Neutrophil (primary cell): ENCODE measurements around the gene MTFP1.

Experiments
- H3K27ac ChIP-seq: fragments of 200-600 bp; sonication (generic); 2 replicates; pipeline ENCODE4 v1.5.1; 2016; ENCODE audit warnings: mild to moderate bottlenecking, moderate library complexity
- H3K27me3 ChIP-seq: fragments of 200-600 bp; sonication (generic); 2 replicates; pipeline ENCODE4 v1.6.0; 2016; ENCODE audit warnings: mild to moderate bottlenecking
- H3K36me3 ChIP-seq: fragments of 200-600 bp; sonication (generic); 2 replicates; pipeline ENCODE4 v1.5.1; 2017
- H3K4me1 ChIP-seq, 2 experiments: fragments of 200-600 bp in 1 of 2; sonication (generic) in 1 of 2; 1 replicate in 1 of 2; 2 replicates in 1 of 2; pipeline versions ENCODE4 v1.5.1 to v1.6.1; 2013 to 2016; ENCODE audit warnings: low read depth in 1 of 2, low read length in 1 of 2, mild to moderate bottlenecking in 1 of 2, moderate library complexity in 1 of 2; ENCODE audit not compliant: control insufficient read depth in 1 of 2, insufficient read depth in 1 of 2
- H3K4me3 ChIP-seq, 2 experiments: fragments of 200-600 bp in 1 of 2; sonication (generic) in 1 of 2; 1 replicate in 1 of 2; 2 replicates in 1 of 2; pipeline ENCODE4 v1.5.1; 2013 to 2016; ENCODE audit warnings: low read depth in 1 of 2, low read length in 1 of 2, mild to moderate bottlenecking in 1 of 2, moderate library complexity in 1 of 2
- H3K9me3 ChIP-seq: fragments of 200-600 bp; sonication (generic); 2 replicates; pipeline ENCODE4 v1.5.1; 2016
- TF ChIP-seq, protein P1 (sequence below): fragments of 200-600 bp; sonication (generic); IDR thresholded peaks from 2 replicates; pipeline ENCODE4 v1.5.1; 2016; ENCODE audit warnings: antibody characterized with exemption

The MTFP1 gene

DNA sequence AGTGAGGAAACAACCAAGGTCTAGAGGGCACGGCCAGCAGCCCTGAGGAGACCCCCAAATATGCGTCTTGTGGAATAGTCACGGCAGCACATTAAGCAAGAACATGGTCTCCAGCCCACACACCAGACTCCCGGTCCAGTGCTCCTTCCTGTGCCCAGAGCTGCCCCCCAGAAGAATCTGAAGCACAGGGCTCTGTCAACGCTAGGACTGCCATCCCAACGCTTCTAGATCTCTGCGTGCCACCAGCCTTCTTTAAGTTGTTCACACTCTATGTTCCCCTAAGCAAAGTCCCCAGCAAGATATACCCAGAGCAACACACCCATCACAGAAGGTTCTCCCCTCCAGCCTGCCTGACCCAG is 32.3 kb upstream of the MTFP1 start:
- H3K4me3 ChIP-seq, result no peak overlapping the region
- peaks cover 3 to 8% of the 10 kb centered on the region in 2 experiments for H3K4me1 ChIP-seq
- H3K27ac ChIP-seq, result no peak overlapping the region
- peaks cover 37% of the 10 kb centered on the region for H3K27me3 ChIP-seq
- TF ChIP-seq, protein P1, sequence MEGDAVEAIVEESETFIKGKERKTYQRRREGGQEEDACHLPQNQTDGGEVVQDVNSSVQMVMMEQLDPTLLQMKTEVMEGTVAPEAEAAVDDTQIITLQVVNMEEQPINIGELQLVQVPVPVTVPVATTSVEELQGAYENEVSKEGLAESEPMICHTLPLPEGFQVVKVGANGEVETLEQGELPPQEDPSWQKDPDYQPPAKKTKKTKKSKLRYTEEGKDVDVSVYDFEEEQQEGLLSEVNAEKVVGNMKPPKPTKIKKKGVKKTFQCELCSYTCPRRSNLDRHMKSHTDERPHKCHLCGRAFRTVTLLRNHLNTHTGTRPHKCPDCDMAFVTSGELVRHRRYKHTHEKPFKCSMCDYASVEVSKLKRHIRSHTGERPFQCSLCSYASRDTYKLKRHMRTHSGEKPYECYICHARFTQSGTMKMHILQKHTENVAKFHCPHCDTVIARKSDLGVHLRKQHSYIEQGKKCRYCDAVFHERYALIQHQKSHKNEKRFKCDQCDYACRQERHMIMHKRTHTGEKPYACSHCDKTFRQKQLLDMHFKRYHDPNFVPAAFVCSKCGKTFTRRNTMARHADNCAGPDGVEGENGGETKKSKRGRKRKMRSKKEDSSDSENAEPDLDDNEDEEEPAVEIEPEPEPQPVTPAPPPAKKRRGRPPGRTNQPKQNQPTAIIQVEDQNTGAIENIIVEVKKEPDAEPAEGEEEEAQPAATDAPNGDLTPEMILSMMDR, result no peak
- no peaks in the 10 kb centered on the region for H3K9me3 ChIP-seq
- no peaks in the 10 kb centered on the region for H3K36me3 ChIP-seq

DNA sequence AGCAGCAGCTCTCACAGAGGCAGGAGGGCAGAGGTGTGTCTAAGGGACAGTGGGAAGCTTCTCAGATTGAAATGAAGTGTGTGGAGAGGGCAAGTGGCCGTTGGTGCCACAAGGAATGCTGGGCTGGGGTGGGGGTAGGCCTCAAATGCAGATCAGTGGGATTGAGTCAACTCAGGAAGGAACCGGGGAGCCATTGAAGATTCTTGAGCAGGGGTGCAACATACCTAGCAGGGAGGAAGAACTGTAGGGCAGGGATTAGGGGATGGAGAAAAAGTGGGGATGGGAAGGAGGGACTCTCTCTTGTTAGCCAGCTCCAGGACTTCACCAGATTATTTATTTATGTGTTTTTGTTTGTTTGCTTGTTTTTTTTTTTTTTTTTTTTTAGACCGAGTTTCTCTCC is 31.7 kb upstream of the MTFP1 start:
- H3K9me3 ChIP-seq, result no peaks in the 10 kb centered on the region
- H3K27me3 ChIP-seq, result peaks cover 42% of the 10 kb centered on the region
- TF ChIP-seq, protein P1, result no peak
- H3K27ac ChIP-seq, result no peak overlapping the region
- no peaks in the 10 kb centered on the region for H3K36me3 ChIP-seq
- H3K4me1 ChIP-seq, result peaks cover 3 to 8% of the 10 kb centered on the region in 2 experiments
- H3K4me3 ChIP-seq, result no peak overlapping the region

DNA sequence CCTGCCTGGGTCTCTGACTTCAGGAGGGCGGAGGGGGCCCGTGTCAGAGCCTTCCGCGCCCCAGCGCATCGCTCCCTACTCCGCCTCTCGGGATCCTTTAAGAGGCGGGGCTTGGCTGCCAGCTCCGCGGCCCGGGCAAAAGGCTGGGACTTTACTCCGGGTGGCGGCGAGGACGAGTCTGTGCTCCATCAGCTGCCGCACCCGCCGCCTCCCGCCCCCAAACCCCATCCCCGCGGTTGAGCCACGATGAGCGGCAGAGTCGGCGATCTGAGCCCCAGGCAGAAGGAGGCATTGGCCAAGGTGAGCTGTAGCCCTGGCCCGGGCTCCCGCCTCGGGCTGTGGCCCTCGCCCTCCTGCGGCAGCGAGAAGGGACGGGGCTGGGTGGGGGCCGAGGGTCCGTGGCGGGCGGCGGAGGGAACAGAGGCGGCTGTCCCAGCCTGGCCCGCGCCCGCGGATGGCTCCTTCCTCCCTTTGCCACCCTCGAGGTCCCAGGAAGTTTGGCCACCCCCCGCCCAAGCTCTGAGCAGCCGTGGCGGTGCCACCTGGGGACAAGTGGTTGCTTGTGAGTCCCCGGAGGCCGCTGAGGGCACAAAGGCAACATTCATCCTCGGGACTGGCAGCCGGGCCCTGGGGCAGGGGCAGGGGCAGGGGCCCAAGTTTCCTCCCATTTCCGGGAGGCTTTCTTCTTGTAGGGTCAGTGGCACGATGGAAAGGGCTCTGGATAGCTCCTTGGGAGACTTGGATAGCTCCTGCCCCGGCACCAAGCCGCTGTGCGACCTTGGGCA is 28.5 kb upstream of the MTFP1 start, which contains the start of gene SEC14L2:
SEC14L2 (plus strand) TSS at position 148 of the 785 bp plus-strand sequence; CDS start at position 247, 99 bp downstream.
- Histone ChIP-seq H3K27ac (no peak within 1 kb of the TSS), H3K27me3 (peaks cover 60% of the 10 kb centered on the region), H3K9me3 (no peaks in the 10 kb centered on the region), H3K36me3 (no peaks in the 10 kb centered on the region), H3K4me3 (no peak within 1 kb of the TSS), H3K4me1 (peaks cover 3 to 8% of the 10 kb centered on the region in 2 experiments)
- TF ChIP-seq, protein P1, result no peak

DNA sequence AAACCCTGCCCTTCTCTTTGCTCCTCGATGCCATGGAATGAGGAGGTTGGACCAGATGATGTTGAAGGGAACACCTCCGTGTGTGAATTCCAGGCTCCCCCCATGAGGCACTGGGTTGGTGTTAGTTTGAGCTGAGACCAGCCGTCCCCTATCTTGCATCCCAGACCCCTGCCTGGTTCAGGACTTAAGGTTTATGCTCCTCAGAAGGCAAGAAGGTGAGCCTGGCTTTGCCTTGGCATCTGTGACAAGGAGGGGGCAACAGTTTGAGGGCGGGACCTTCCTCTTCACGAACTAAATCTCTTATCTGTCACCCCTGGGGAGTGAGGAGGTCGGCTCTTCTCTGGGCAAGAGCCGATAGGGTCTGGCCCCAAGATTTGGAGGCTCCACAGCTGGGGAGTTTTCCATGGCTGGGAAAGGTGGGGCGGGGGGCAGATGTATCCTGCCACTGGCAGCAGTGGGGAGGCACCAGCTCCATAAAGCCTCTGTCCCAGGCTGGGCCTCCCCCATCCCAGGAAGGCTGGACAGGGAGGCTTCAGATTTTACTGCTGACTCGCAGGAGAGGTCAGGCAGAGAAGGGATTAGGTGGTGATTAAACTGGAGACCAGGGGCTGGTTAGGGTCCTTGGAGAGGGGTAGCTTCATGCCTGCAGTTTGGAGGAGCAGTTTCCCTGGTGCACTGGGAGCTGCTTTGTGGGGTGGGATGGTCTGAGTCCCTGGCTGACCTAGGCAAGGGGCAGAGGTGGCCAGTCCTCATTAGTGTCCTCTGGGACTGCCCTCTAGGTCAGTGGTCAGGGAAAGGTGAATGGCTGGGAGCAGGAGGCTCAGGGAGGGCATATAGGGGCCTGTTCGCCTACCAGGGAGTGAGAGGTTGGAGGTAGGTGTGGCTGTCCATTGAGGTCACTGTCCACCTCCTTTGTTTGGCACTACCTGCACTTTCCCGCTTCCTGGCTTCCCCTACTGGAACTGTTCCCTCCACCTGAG is 27.6 kb upstream of the MTFP1 start:
- Histone ChIP-seq H3K9me3 (no peaks in the 10 kb centered on the region), H3K4me1 (peaks cover 3 to 8% of the 10 kb centered on the region in 2 experiments), H3K27me3 (peaks cover 60% of the 10 kb centered on the region), H3K27ac (no peak overlapping the region), H3K4me3 (no peak overlapping the region), H3K36me3 (no peaks in the 10 kb centered on the region)
- TF ChIP-seq, protein P1, result no peak

DNA sequence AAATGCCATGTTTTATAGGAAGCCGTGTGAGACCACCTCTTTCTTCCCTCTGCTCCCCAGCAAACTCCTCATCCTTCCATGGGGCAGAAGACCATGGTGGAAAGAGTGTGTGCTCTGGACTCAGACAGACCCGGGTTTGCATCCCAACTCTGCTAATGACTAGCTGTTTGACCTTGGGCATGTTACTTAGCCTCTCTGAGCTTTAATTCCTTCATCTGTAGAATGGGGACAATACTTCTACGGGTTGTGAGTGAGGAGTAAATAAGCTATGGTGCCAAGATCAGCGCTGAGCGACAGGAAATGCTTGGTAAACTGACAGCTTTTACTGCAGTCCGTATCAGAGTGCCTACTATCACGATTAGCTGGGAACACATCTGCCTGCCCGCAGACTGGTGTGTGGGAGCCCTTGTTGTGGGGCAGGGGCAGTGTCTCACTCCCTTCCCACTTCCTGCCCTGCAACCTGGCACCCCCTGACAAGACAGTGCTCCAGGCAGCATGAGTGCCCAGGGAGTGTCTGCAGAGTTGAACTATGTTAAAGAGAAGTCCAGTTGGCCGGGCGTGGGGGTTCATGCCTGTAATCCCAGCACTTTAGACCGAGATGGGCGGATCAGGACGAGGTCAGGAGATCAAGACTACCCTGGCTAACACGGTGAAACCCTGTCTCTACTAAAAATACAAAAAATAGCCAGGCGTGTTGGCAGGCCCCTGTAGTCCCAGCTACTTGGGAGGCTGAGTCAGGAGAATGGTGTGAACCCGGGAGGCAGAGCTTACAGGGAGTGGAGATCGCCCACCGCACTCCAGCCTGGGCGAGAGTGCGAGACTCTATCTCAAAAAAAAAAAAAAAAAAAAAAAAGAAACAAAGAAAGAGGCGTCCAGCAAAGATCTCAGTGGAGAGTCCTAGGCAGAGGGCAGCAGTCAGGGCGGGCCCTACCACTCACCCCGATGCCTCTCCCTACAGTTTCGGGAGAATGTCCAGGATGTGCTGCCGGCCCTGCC is 26.6 kb upstream of the MTFP1 start:
- peaks cover 3 to 8% of the 10 kb centered on the region in 2 experiments for H3K4me1 ChIP-seq
- TF ChIP-seq, protein P1, result no peak
- H3K9me3 ChIP-seq, result no peaks in the 10 kb centered on the region
- no peak overlapping the region for H3K27ac ChIP-seq
- H3K27me3 ChIP-seq, result peaks cover 60% of the 10 kb centered on the region
- H3K36me3 ChIP-seq, result no peaks in the 10 kb centered on the region
- H3K4me3 ChIP-seq, result no peak overlapping the region
